Thyroid gland (tissue), 4 donors: Measurements from ENCODE around the gene TLCD5. TPM values are rescaled to one million over a fixed set of nuclear protein-coding genes. Genes with fewer than 3 reads are reported as not detected.

Experiments
- DNase-seq, 2 donors: peaks; one replicate each; pipeline ENCODE4 v3.0.0-alpha.2; 2019
- H3K27ac ChIP-seq, 3 donors: fragments of 200-600 bp; sonication (generic); 1 replicate in 2 of 3; 2 replicates in 1 of 3; pipeline ENCODE4 v1.5.1; 2016 to 2019; ENCODE audit warnings: mild to moderate bottlenecking in 1 of 3, moderate library complexity in 1 of 3
- H3K27me3 ChIP-seq: fragments of 200-600 bp; sonication (generic); one replicate; pipeline ENCODE4 v1.5.1; 2019
- H3K36me3 ChIP-seq, 2 donors: fragments of 200-600 bp; sonication (generic); one replicate each; pipeline ENCODE4 v1.5.1; 2016 to 2019
- H3K4me1 ChIP-seq, 2 donors: fragments of 200-600 bp; sonication (generic); one replicate each; pipeline ENCODE4 v1.5.1; 2017 to 2019
- H3K4me3 ChIP-seq, 3 donors: fragments of 200-600 bp; sonication (generic); replicated peaks in 1 of 3; 1 replicate in 2 of 3; 2 replicates in 1 of 3; pipeline ENCODE4 v1.5.1; 2016; ENCODE audit warnings: mild to moderate bottlenecking in 1 of 3
- H3K9me3 ChIP-seq: fragments of 200-600 bp; sonication (generic); one replicate; pipeline ENCODE4 v1.5.1; 2017
- CTCF ChIP-seq, 6 experiments: fragments of 200-600 bp in 3 of 6; fragments of 450-650 bp in 3 of 6; sonication (generic) in 3 of 6; IDR thresholded peaks; one replicate each; pipeline ENCODE4 v1.5.1; 2016 to 2019; ENCODE audit warnings: antibody characterized with exemption in 6 of 6, mild to moderate bottlenecking in 2 of 6, inconsistent platforms in 1 of 6, moderate library complexity in 1 of 6
- POLR2A ChIP-seq, 2 donors: fragments of 450-650 bp; IDR thresholded peaks; one replicate each; pipeline ENCODE4 v1.6.1; 2017; ENCODE audit warnings: antibody characterized with exemption in 2 of 2, mild to moderate bottlenecking in 2 of 2, moderate library complexity in 1 of 2
- WGBS, 2 donors: methylation state at CpG; one replicate each; pipeline ENCODE4 v1.1.5; 2017; 5-methylcytosine and 5-hydroxymethylcytosine counted together
- intact Hi-C: fragments of 100-400 bp; cut with DNase I; formaldehyde crosslinking; loops from one replicate; pipeline ENCODE4 v1.15.1; 2023
- total RNA-seq, 4 donors: library from RNA; depleted of rRNA; stranded (reverse); fragments of >200 nt; gene quantifications; one replicate each; pipeline ENCODE4 v1.2.3, GENCODE V29; 2016

The TLCD5 gene
- total RNA-seq, 4 donors from 2014 or later, result 12.5 to 14.0 (median 13.4) TPM

DNA sequence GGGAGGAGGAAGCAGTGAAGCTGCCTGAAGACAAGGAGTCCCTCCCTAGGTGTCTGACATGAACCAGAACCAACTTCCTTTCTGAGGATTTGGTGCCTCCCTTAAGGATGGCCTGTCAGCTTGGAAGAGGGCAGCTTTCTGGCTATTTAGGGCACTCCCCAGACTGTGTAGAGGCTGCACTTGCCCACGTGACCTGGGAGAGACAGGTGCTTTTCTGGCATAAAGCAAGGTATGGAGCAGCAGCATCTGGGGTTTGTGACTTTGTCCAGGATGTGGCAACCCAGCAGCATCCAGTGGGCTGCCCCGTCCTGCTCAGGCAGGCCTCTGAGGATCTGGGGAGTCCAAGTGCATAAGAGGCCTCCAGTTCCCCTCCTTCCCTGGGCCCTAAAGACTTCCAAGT lies 42.0 kb upstream of the TLCD5 start:
- Histone ChIP-seq H3K9me3 (no peaks in the 10 kb centered on the region), H3K4me3 (no peak overlapping the region), H3K27ac (no peak overlapping the region), H3K27me3 (no peaks in the 10 kb centered on the region), H3K4me1 (peaks cover 9 to 16% of the 10 kb centered on the region in 2 donors), H3K36me3 (no peaks in the 10 kb centered on the region)
- DNase-seq, result no peak
- 83 to 94% methylated on average over 1 to 2 of the region's 2 CpGs for WGBS, 2 donors
- TF ChIP-seq CTCF (IDR thresholded peaks at IDR 0.05) (no peak), POLR2A (IDR thresholded peaks at IDR 0.05) (no peak)
- intact Hi-C loops, result no loop called here

DNA sequence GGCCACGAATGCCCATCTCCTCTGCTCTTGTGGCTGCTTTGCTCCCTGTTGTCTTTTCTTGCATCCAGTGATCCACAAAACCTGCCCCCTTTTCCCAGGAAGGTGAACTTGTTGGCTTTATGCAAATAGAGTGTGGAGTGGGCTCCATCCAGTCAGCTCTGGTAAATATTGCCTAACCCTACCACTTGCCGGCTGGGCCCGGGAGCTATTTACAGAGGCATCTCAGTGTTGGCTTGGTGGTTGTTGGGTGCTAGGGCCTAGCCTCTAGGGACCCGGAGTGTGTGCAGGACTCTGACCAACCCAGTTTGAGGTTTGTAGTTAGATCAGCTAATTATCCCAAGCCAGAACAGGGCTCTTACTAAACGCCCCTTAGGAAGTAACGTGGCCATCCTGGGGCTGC lies 40.8 kb upstream of the TLCD5 start:
- Histone ChIP-seq H3K9me3 (no peaks in the 10 kb centered on the region), H3K36me3 (no peaks in the 10 kb centered on the region), H3K27ac (no peak overlapping the region), H3K4me1 (peaks cover 9 to 16% of the 10 kb centered on the region in 2 donors), H3K27me3 (no peaks in the 10 kb centered on the region), H3K4me3 (no peak overlapping the region)
- TF ChIP-seq CTCF (IDR thresholded peaks at IDR 0.05) (no peak), POLR2A (IDR thresholded peaks at IDR 0.05) (no peak)
- 91 to 92% methylated on average over 6 of the region's 6 CpGs for WGBS, 2 donors
- no peak for DNase-seq
- intact Hi-C loops, result no loop called here

DNA sequence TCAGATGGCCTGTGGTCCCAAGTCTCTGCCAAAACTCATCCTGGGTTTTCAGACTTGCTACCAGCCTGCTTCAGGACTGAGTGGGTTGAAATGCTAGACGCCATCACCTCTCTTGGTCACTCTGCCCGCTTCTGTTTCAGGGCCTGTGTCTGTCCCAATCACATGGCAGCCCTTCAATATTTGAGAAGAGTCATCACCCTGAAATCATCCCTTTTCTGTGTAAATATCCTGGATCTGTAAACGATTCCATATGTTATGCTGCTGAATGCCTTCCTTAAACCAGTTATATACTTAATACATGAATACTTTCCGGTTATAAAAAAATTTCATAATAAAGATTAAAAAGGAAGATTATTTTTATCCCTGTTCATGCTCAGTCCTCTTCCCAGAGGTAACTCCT lies 39.8 kb upstream of the TLCD5 start:
- WGBS, 2 donors, result 89 to 92% methylated on average over 4 of the region's 4 CpGs

DNA sequence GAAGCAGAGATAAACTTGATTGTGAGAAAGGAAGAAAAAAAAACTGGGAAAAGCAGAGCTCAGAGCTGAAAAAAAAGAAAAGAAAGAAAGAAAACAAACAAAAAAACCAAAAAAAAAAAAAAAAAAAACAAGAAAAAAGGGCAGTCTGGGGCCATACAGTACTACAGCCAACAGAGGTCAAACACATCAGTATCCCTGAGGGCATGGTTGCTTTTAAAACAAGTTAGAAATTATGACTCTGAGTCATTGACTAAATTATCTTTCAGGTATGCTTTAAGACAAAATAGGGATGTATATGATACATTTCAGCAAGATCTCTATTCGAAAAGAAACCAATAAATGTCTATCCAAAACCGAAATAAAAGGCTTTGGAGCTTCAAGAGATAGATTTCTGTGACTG lies 37.1 kb upstream of the TLCD5 start:
- Histone ChIP-seq H3K9me3 (no peaks in the 10 kb centered on the region), H3K36me3 (no peaks in the 10 kb centered on the region), H3K4me1 (no peaks in the 10 kb centered on the region), H3K4me3 (no peak overlapping the region), H3K27me3 (no peaks in the 10 kb centered on the region), H3K27ac (no peak overlapping the region)
- no peak for DNase-seq
- intact Hi-C loops, result no loop called here
- TF ChIP-seq CTCF (IDR thresholded peaks at IDR 0.05) (no peak), POLR2A (IDR thresholded peaks at IDR 0.05) (no peak)
- WGBS, 2 donors, result 86 to 90% methylated on average over 2 of the region's 2 CpGs

More for the DNA sequence above, 39.8 kb upstream of the TLCD5 start:
- Histone ChIP-seq H3K36me3 (no peaks in the 10 kb centered on the region), H3K4me3 (no peak overlapping the region), H3K27ac (no peak overlapping the region), H3K4me1 (peaks cover 9 to 13% of the 10 kb centered on the region in 2 donors), H3K27me3 (no peaks in the 10 kb centered on the region), H3K9me3 (no peaks in the 10 kb centered on the region)
- no peak for DNase-seq
- intact Hi-C loops, result no loop called here
- TF ChIP-seq CTCF (IDR thresholded peaks at IDR 0.05) (no peak), POLR2A (IDR thresholded peaks at IDR 0.05) (no peak)

DNA sequence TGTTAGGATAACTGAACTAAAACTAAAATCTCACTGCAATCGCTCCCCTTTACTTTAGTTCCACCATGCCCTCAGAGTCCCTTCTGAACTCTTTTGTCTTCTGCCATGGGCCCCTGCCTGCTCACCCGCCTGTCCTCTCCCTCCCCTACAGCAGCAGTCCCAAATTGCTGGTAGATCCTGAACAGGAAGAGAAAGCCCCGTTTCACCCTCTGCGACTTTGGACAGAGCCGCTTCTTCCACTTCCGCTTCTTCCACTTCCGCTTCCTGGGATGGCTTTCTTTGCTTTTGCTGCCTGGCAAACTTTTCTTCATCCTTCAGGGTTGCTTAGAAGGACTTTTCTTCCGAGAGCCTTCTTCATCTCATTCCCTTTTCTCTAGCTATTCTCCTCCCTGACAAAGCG lies 35.7 kb upstream of the TLCD5 start:
- Histone ChIP-seq H3K4me1 (no peaks in the 10 kb centered on the region), H3K27me3 (no peaks in the 10 kb centered on the region), H3K27ac (no peak overlapping the region), H3K4me3 (no peak overlapping the region), H3K36me3 (no peaks in the 10 kb centered on the region), H3K9me3 (no peaks in the 10 kb centered on the region)
- DNase-seq, result no peak
- WGBS, 2 donors, result 83 to 84% methylated on average over 9 of the region's 9 CpGs
- TF ChIP-seq POLR2A (IDR thresholded peaks at IDR 0.05) (no peak), CTCF (IDR thresholded peaks at IDR 0.05) (no peak)
- intact Hi-C loops, result no loop called here
